Right lobe of liver (tissue), 4 donors: ENCODE data around the gene OR1N2.

Source experiments
- CTCF ChIP-seq, 4 donors: fragments of 200-600 bp in 3 of 4; fragments of 450-650 bp in 1 of 4; IDR thresholded peaks; one replicate each; pipeline versions ENCODE4 v1.5.1 to v1.8.0; 2016 to 2022; ENCODE audit warnings: antibody characterized with exemption in 4 of 4, mild to moderate bottlenecking in 2 of 4
- POLR2A ChIP-seq: fragments of 450-650 bp; IDR thresholded peaks from one replicate; pipeline ENCODE4 v1.6.1; 2017; ENCODE audit warnings: antibody characterized with exemption, mild to moderate bottlenecking
- donor health status: DM: no; HTN: no; CAD: no.
- donor health status: DM: no; HTN: no; CAD: no.
- donor health status: DM: no; HTN: yes; CAD: no.

- no peak for TF ChIP-seq CTCF (IDR thresholded peaks at IDR 0.05)
- TF ChIP-seq POLR2A: no peak
Observed at GRCh38 chr9:122519376-122519775, 33.5 kb upstream of the OR1N2 start.
